Left ventricle myocardium inferior (tissue), 1 donor: ENCODE measurements around the gene NEXN. TPM values are rescaled to one million over a fixed set of nuclear protein-coding genes. Genes with fewer than 3 reads are reported as not detected.
A peak's percentile ranks its signal among the peaks of the same experiment; 100 is the strongest.

Experiments
- DNase-seq: peaks from one replicate; pipeline ENCODE4 v3.0.0-alpha.2; 2020
- H3K27ac ChIP-seq: fragments of 200-600 bp; replicated peaks from 2 replicates; pipeline ENCODE4 v1.8.0; 2021
- H3K27me3 ChIP-seq: fragments of 200-600 bp; 2 replicates; pipeline ENCODE4 v1.8.0; 2021; ENCODE audit warnings: low read depth
- H3K36me3 ChIP-seq: fragments of 200-600 bp; 2 replicates; pipeline ENCODE4 v1.8.0; 2021
- H3K4me1 ChIP-seq: fragments of 200-600 bp; 2 replicates; pipeline ENCODE4 v1.8.0; 2021
- H3K4me3 ChIP-seq: fragments of 200-600 bp; 2 replicates; pipeline ENCODE4 v1.8.0; 2021; ENCODE audit warnings: mild to moderate bottlenecking, moderate library complexity
- H3K9me3 ChIP-seq: fragments of 200-600 bp; replicated peaks from 2 replicates; pipeline ENCODE4 v1.8.0; 2021
- CTCF ChIP-seq: fragments of 200-600 bp; IDR thresholded peaks from 2 replicates; pipeline ENCODE4 v1.8.0; 2021; ENCODE audit warnings: antibody characterized with exemption, mild to moderate bottlenecking, borderline replicate concordance
- intact Hi-C: fragments of 100-400 bp; cut with micrococcal nuclease; formaldehyde crosslinking; loops from one replicate; pipeline ENCODE4 v1.11.0; 2022
- total RNA-seq: library from RNA; stranded (reverse); fragmentation: NEBNext Ultra II Directional; extraction: Animal tissue kit (Norgen Biotek cat#: 25700); gene quantifications from one replicate; pipeline ENCODE4 v1.2.1, GENCODE V29; 2021
- donor health status: DM: no; HTN: yes; CAD: no; lungs with severe emphysema.

The NEXN gene
- total RNA-seq, 1 donor from 2014 or later: 391 TPM

- Histone ChIP-seq H3K4me3 (peak overlapping the region; percentile 34), H3K27me3 (no peaks in the 10 kb centered on the region), H3K9me3 (no peaks in the 10 kb centered on the region), H3K36me3 (peaks cover 85% of the 10 kb centered on the region), H3K4me1 (peaks cover 13% of the 10 kb centered on the region), H3K27ac (peak overlapping the region; percentile 14)
- intact Hi-C loops: no loop called here
- TF ChIP-seq CTCF: no peak
- no peak for DNase-seq
These were observed 37.5 kb downstream of the NEXN start for GRCh38 chr1:77925956-77926355.

GRCh38 chr1:77926561-77927357 is 38.3 kb downstream of the NEXN start:
- DNase-seq: no peak
- H3K27ac ChIP-seq: peak overlapping the region; percentile 21
- no peaks in the 10 kb centered on the region for H3K27me3 ChIP-seq
- H3K9me3 ChIP-seq: no peaks in the 10 kb centered on the region
- intact Hi-C loops: no loop called here
- peaks cover 13% of the 10 kb centered on the region for H3K4me1 ChIP-seq
- no peak for TF ChIP-seq CTCF
- peaks cover 84% of the 10 kb centered on the region for H3K36me3 ChIP-seq
- peak overlapping the region; percentile 34 for H3K4me3 ChIP-seq

DNA sequence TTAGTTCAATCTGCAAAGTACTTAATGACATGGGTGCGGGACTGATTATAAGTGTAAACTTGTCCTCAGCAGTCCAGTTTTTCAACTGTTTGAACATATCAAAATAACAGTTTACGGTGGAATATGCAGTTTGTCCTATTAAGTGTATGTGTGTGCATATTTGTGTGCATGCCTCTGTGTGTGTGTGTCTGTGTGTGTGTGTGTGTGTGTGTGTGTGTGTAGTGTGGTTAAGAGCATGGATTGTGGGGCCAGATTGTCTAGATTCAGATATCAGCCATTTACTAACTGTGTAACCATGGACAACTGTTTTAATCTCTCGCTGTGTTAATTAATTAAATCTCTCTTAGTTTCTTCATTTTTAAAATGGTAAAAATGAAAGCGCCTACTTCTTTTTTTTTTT is 39.0 kb downstream of the NEXN start:
- peaks cover 13% of the 10 kb centered on the region for H3K4me1 ChIP-seq
- intact Hi-C loops: no loop called here
- no peak overlapping the region for H3K4me3 ChIP-seq
- peaks cover 85% of the 10 kb centered on the region for H3K36me3 ChIP-seq
- H3K27ac ChIP-seq: no peak overlapping the region
- no peaks in the 10 kb centered on the region for H3K27me3 ChIP-seq
- no peaks in the 10 kb centered on the region for H3K9me3 ChIP-seq
- DNase-seq: no peak
- no peak for TF ChIP-seq CTCF

DNA sequence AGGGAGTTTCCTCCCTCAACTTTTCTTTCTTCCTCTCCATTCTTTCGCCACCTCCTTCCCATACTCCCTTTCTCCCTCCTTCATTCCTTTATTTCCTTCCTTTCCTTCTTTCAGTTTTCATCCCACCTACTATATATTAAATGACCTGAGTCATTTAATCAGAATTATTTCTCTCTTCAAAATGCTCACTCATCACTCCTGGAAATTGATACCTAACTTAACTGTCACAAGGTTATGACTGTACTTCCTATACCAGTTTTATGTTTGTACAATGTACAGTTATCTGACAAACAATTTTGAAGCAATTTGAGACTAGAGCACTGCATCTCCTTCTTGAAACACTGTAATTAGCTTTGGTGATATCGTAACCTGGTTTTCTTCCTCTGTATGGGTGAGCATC is 41.4 kb downstream of the NEXN start:
- Histone ChIP-seq H3K36me3 (peaks cover 83% of the 10 kb centered on the region), H3K4me3 (no peak overlapping the region), H3K27ac (no peak overlapping the region), H3K4me1 (peaks cover 13% of the 10 kb centered on the region), H3K27me3 (no peaks in the 10 kb centered on the region), H3K9me3 (no peaks in the 10 kb centered on the region)
- no peak for DNase-seq
- no peak for TF ChIP-seq CTCF
- intact Hi-C loops: no loop called here

- Histone ChIP-seq H3K27ac (no peak overlapping the region), H3K36me3 (peaks cover 88% of the 10 kb centered on the region), H3K4me3 (no peak overlapping the region), H3K27me3 (no peaks in the 10 kb centered on the region), H3K4me1 (no peaks in the 10 kb centered on the region), H3K9me3 (peaks cover 5% of the 10 kb centered on the region)
- DNase-seq: no peak
- intact Hi-C loops: no loop called here
- TF ChIP-seq CTCF: no peak
These were observed 50.2 kb downstream of the NEXN start for GRCh38 chr1:77938651-77939050.
